Ectodermal cell (in vitro differentiated cells): ENCODE results near the gene PRXL2B.
"Not testable (repeated sequence)": the region's sequence is repeated elsewhere in the genome, so short reads cannot be mapped to it uniquely, and the experiment has no call there.

Source experiments
- H3K27ac ChIP-seq: 2 replicates; pipeline ENCODE4 v1.7.0; 2013; ENCODE audit warnings: mild to moderate bottlenecking, low read depth, low read length; ENCODE audit not compliant: insufficient read depth, poor library complexity, severe bottlenecking
- H3K27me3 ChIP-seq: 2 replicates; pipeline ENCODE4 v1.7.0; 2013; ENCODE audit warnings: mild to moderate bottlenecking, low read length; ENCODE audit not compliant: insufficient read depth, control insufficient read depth, poor library complexity, severe bottlenecking
- H3K36me3 ChIP-seq: one replicate; pipeline ENCODE4 v1.7.0; 2013; ENCODE audit warnings: low read length; ENCODE audit not compliant: control insufficient read depth, insufficient read depth
- H3K4me1 ChIP-seq: one replicate; pipeline ENCODE4 v1.7.0; 2013; ENCODE audit warnings: low read length; ENCODE audit not compliant: control insufficient read depth, insufficient read depth
- H3K4me3 ChIP-seq: 2 replicates; pipeline ENCODE4 v1.7.0; 2013; ENCODE audit warnings: low read depth, low read length, control low read depth; ENCODE audit not compliant: insufficient read depth
- H3K9me3 ChIP-seq: 2 replicates; pipeline ENCODE4 v1.7.0; 2013; ENCODE audit warnings: mild to moderate bottlenecking, low read length, moderate library complexity; ENCODE audit not compliant: control insufficient read depth
- WGBS, 2 experiments: methylation state at CpG; one replicate each; pipeline ENCODE4 v1.1.7; 2013; ENCODE audit warnings: missing lambda C conversion rate in 2 of 2; 5-methylcytosine and 5-hydroxymethylcytosine counted together

Gene PRXL2B

DNA sequence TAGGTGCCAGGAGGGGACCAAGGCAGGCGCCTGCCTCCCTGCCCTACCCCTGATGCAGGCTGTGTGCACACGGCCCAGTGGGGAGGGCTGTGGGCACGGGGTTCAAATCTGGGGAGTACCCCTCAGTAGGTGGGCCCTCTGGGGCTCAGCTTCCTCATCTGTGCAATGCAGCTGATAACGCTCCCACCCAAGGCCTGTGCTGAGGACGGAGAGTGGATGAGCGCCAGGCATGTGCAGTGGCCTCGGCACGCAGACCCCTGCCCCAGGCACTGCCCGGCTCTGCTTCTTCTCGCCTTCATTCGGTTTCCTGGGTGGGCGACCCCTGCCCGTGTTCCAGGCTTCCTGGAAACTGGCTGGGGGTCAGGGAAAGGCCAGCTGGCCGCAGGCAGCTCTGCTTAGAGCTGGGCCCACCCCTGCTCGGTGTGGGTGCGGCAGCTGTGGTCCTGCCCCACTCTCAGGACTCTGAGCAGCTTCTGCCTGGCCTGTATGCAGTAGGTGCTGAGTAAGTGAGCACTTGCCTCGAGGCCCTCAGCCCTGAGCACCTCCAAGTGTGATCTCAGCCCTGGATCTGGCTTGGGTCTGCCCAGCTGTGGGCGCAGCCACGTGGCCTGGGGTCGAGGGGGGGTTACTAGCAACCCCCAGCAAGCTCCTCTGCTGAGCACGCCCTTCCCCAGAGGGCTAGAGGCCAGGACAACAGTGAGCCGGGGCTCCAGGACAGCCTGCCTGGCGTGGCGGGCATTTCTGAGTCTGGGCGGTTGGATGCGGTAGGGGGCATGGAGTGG, 42.3 kb upstream of the PRXL2B start:
- no peak overlapping the region for H3K4me3 ChIP-seq
- WGBS, 2 experiments = 68 to 70% methylated on average over 26 of the region's 26 CpGs
- H3K27ac ChIP-seq = peak overlapping the region; percentile 89
- no peaks in the 10 kb centered on the region for H3K36me3 ChIP-seq
- H3K4me1 ChIP-seq = peaks cover 62% of the 10 kb centered on the region
- H3K9me3 ChIP-seq = no peaks in the 10 kb centered on the region
- H3K27me3 ChIP-seq = no peaks in the 10 kb centered on the region

DNA sequence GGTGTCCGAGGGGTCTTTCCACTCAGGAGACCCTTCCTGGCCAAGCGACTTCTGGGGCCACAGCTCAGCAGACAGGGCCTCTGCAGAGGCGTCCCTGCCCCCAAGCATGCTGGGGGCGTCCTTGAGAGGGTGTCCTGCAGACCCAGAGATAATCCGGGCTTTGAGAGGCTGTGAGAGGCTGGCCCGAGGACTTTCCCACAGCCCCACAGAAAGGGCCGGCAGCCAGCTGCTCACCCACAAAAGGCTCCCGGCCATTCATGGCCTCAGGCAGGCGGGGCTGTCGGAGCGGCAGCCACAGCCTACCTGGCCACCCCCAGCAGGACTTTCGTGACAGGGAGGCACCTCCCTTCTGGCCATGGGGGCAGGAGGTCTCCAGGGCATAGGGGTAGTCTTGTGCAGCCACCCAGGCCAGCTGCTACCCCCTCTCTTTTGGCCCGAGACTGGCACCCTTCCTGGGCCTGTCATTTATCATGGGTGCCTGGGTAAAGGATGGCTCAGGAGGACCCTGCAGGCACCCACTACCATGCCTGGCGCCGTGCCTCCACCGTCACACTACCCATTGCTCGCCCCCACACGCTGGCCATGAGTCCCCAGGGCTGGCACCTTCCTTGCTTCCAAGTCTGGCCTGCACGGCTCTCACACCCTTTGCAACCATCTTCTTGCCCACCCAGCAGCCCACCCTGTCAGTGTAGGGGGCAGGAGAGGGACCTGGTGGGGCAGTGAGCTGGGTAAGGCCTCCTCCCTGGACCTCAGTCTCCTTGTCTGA, 41.5 kb upstream of the PRXL2B start:
- Histone ChIP-seq H3K27me3 (no peaks in the 10 kb centered on the region), H3K27ac (peak overlapping the region; percentile 89), H3K9me3 (no peaks in the 10 kb centered on the region), H3K4me3 (no peak overlapping the region), H3K36me3 (no peaks in the 10 kb centered on the region), H3K4me1 (peaks cover 64% of the 10 kb centered on the region)
- 42 to 46% methylated on average over 19 of the region's 19 CpGs for WGBS, 2 experiments

GRCh38 chr1:2545754-2546514, 40.6 kb upstream of the PRXL2B start:
- H3K4me1 ChIP-seq = peaks cover 60% of the 10 kb centered on the region
- no peaks in the 10 kb centered on the region for H3K27me3 ChIP-seq
- H3K27ac ChIP-seq = peak overlapping the region; percentile 89
- 2% methylated on average over 36 to 37 of the region's 43 CpGs for whole genome bisulfite sequencing, 2 experiments
- H3K4me3 ChIP-seq = peak overlapping the region; percentile 56
- no peaks in the 10 kb centered on the region for H3K9me3 ChIP-seq
- no peaks in the 10 kb centered on the region for H3K36me3 ChIP-seq

DNA sequence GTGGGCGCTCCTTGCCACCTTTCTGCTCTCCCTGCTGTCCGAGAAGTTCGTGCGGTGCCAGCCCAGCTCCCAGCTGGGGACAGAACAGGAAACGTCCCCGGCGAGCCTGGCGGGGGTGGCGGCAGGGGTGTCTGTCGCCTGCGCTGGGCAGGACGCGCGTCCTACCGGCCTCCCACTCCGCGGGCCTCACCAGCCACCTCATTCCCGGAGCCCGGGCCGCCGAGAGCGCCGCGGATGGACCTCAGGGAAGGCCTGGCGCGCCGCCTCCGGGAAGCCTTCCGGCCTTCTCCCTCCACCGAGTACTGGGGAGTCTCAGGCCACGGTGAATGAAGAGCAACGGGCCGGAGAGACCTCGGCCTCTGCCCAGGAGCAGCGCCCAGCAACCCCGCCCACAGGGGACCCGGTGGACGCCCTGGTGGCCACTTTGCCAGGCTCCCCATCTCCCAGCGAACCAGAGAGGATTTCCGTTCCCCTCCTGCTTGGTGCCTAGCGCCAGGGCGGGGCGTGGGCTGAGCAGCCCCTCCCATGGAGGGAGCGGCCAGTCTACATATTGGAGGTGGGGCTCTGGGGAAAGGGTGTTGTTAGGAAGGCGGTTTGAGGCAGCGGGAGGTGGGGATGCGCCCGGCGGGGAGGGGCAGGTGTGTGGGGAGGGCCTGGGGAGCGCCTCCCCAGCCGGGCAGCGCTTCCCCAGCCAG, 39.9 kb upstream of the PRXL2B start:
- H3K36me3 ChIP-seq = no peaks in the 10 kb centered on the region
- H3K4me1 ChIP-seq = peaks cover 60% of the 10 kb centered on the region
- no peaks in the 10 kb centered on the region for H3K9me3 ChIP-seq
- H3K27ac ChIP-seq = peak overlapping the region; percentile 87
- peak overlapping the region; percentile 56 for H3K4me3 ChIP-seq
- H3K27me3 ChIP-seq = no peaks in the 10 kb centered on the region
- WGBS, 2 experiments = 0 to 1% methylated on average over 52 of the region's 52 CpGs

DNA sequence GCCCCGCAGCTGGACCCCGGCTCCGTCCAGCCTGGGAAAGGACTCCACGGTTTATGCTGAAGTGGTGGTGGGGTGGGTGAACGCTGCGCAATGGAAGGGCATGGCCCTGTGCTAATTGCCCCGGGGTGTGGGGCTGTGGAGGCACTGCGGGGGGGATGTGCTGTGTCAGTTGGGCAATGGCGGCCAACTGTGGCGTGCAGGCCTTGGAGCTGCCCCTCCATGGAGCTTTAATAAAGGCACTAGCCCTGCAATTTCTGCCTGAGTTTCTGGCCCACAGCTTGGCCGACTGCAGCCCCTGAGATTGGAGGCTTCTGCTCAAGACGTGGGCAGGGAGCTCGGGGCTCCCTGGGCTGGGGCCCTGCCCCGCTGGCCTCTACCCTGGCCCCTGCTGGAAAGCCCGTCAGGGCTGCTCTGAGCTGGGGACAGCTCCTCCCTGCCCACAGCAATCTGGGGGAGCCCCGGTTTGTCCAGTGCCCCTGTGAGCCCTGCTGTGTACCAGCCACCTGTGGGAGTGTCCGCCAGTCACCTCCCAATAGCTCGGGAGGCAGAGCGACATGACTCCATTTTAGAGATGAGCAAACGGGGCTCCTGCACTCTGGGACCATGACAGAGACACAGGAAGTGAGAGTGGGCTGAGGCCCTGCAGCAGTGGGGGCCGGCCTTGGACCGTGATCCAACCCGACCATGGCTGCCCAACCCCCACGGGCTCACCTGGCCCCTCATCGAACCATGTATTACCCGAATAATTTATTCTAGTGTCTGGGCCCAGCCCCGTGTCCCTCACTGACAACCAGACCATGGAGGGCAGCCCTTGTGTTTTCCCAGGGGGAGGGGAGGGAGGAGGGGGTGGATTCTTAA, 39.1 kb upstream of the PRXL2B start:
- Histone ChIP-seq H3K9me3 (no peaks in the 10 kb centered on the region), H3K4me3 (peak overlapping the region; percentile 56), H3K27ac (peak overlapping the region; percentile 87), H3K36me3 (no peaks in the 10 kb centered on the region), H3K4me1 (peaks cover 55% of the 10 kb centered on the region), H3K27me3 (no peaks in the 10 kb centered on the region)
- WGBS, 2 experiments = 12 to 13% methylated on average over 27 of the region's 27 CpGs

GRCh38 chr1:2548068-2548589, 38.4 kb upstream of the PRXL2B start:
- Histone ChIP-seq H3K27me3 (no peaks in the 10 kb centered on the region), H3K9me3 (no peaks in the 10 kb centered on the region), H3K36me3 (no peaks in the 10 kb centered on the region), H3K4me1 (peaks cover 48% of the 10 kb centered on the region), H3K4me3 (peak overlapping the region; percentile 56), H3K27ac (peak overlapping the region; percentile 3)
- WGBS, 2 experiments = 43 to 45% methylated on average over 17 of the region's 17 CpGs

GRCh38 chr1:2549367-2550029, 37.1 kb upstream of the PRXL2B start:
- H3K27me3 ChIP-seq, H3K36me3 ChIP-seq, H3K9me3 ChIP-seq, H3K4me3 ChIP-seq, H3K27ac ChIP-seq: not testable (repeated sequence)
- H3K4me1 ChIP-seq = peaks cover 34% of the 10 kb centered on the region
- 86% methylated on average over 19 to 21 of the region's 28 CpGs for WGBS, 2 experiments

DNA sequence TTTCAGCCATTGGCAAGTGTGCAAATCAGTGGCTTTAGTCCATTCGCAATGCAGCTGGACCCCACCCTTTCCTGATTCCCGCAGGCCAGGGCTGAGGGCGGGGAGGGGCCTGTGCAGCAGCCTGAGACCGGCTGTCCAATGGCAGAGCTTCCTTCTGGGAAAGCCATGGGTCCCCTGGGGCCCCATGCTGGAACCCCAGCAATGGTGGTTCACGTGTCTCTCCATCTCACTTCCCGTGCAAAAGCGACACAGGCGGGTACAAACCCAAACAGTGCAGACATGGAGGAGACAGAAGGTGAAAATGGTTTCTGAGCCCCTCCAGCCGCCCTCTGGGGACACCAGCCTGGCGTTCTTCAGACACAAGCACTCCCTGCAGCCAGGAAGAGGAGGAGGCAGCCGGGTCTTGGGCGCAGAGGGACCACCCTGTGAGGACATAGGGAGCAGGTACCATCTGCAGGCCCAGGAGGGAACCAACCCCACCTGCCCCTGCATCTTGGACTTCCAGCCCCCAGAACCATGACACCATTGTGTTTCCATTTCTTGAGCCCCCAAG, 36.2 kb upstream of the PRXL2B start:
- H3K4me3 ChIP-seq, H3K27ac ChIP-seq, H3K27me3 ChIP-seq, H3K9me3 ChIP-seq, H3K36me3 ChIP-seq: not testable (repeated sequence)
- H3K4me1 ChIP-seq = peaks cover 25% of the 10 kb centered on the region
- 80 to 89% methylated on average over 11 of the region's 12 CpGs for WGBS, 2 experiments
